ENCODE results near the gene SAMD4B.

DNA sequence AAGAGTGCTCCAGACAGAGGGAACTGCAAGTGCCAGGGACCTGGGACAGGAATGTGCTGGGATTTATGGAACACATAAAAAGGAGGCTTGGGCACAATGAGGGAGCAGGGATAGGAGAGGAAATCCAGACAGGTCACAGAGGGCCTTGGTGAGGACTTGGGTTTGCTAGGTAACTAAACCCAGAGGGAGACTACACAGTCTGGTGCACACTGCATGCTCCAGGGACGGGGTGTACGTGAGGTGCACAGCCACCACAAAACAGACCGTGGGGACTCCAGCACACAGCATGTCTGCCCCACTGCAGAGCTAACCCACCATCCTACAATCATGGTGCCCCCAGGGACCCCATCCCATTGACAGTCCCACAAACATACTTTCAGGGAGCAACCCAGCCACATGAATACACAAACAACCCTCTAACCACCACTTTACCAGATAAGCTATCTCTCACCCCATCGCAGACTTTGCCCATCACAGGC, 58.9 kb downstream of the SAMD4B start:
- TF ChIP-seq CTCF (conservative IDR thresholded peaks at IDR 0.05; ENCODE audit: low read depth, low read length) (no peak), EZH2phosphoT487 (IDR thresholded peaks at IDR 0.05; ENCODE audit: borderline replicate concordance, low read length) (no peak), EZH2 (IDR thresholded peaks at IDR 0.05; ENCODE audit: low read length, unreplicated experiment) (no peak)

All from PC-3 (cell line).